K562 (cell line): ENCODE results near the gene UBE2G2.

Source experiments
- FOXK2 ChIP-seq, 2 experiments: fragments of 450-650 bp; IDR thresholded peaks in 1 of 2; conservative IDR thresholded peaks in 1 of 2; 2 replicates each; pipeline ENCODE4 v1.6.1; 2016; ENCODE audit warnings: low read depth in 2 of 2, mild to moderate bottlenecking in 1 of 2
- MEF2D ChIP-seq: conservative IDR thresholded peaks from 2 replicates; pipeline ENCODE4 v1.6.1; 2016; ENCODE audit warnings: low read depth, missing genetic modification characterization, missing compliant biosample characterization
- SRSF1 ChIP-seq: fragments of 200-400 bp; formaldehyde crosslinking; IDR thresholded peaks from 2 replicates; pipeline ENCODE4 v1.6.1; 2017; ENCODE audit warnings: mild to moderate bottlenecking, low read depth, low read length, moderate library complexity
- ZBTB11 ChIP-seq, 3 experiments: fragments of 200-800 bp in 1 of 3; fragments of 250-450 bp in 1 of 3; fragments of 450-650 bp in 1 of 3; sonication (Bioruptor Pico) in 1 of 3; sonication (Bioruptor generic) in 1 of 3; formaldehyde crosslinking in 1 of 3; IDR thresholded peaks; 2 replicates each; pipeline versions ENCODE4 v1.6.1 to v1.8.0; 2016 to 2022; ENCODE audit warnings: mild to moderate bottlenecking in 2 of 3, missing genetic modification characterization in 2 of 3, missing compliant biosample characterization in 1 of 3, moderate library complexity in 1 of 3
- ZBTB40 ChIP-seq, 2 experiments: fragments of 450-650 bp in 1 of 2; sonication (generic) in 1 of 2; formaldehyde crosslinking in 1 of 2; IDR thresholded peaks; 2 replicates each; pipeline versions ENCODE4 v1.7.1 to v1.9.0; 2016 to 2022; ENCODE audit warnings: inconsistent platforms in 1 of 2, mild to moderate bottlenecking in 1 of 2, missing genetic modification reagents in 1 of 2
- TF ChIP-seq, protein P1 (sequence below): fragments of 200-400 bp; formaldehyde crosslinking; IDR thresholded peaks from 2 replicates; pipeline ENCODE4 v1.6.1; 2017; ENCODE audit warnings: mild to moderate bottlenecking, low read depth, low read length, moderate library complexity
- TF ChIP-seq, protein P2 (sequence below), 2 experiments: fragments of 450-650 bp in 1 of 2; sonication (generic) in 1 of 2; formaldehyde crosslinking; conservative IDR thresholded peaks; 2 replicates each; pipeline versions ENCODE4 v1.4.0 to v1.8.1; 2020 to 2022; ENCODE audit warnings: mild to moderate bottlenecking in 1 of 2, missing genetic modification reagents in 1 of 2
- TF ChIP-seq, protein P3 (sequence below), 3 experiments: IDR thresholded peaks in 2 of 3; conservative IDR thresholded peaks in 1 of 3; 2 replicates each; pipeline ENCODE4 v1.5.1; 2011 to 2012; ENCODE audit warnings: low read length in 3 of 3, mild to moderate bottlenecking in 3 of 3, control low read depth in 2 of 3, improper control_type of control experiment in 1 of 3, inconsistent platforms in 1 of 3, low read depth in 1 of 3, mixed read lengths in 1 of 3, moderate library complexity in 1 of 3; ENCODE audit not compliant: insufficient read depth in 2 of 3

- TF ChIP-seq ZBTB40 (IDR thresholded peaks at IDR 0.05) (no peak), ZBTB40 (CRISPR knock-in tag; IDR thresholded peaks at IDR 0.05) (no peak), FOXK2 (conservative IDR thresholded peaks at IDR 0.05 in 1 of 2, IDR thresholded peaks at IDR 0.05 in 1 of 2; ENCODE audit: low read depth in 2 of 2) (no peak), ZBTB11 (CRISPR knock-in tag; IDR thresholded peaks at IDR 0.05) (no peak), MEF2D (tag) (no peak), SRSF1 (no peak)
- TF ChIP-seq, protein P1, sequence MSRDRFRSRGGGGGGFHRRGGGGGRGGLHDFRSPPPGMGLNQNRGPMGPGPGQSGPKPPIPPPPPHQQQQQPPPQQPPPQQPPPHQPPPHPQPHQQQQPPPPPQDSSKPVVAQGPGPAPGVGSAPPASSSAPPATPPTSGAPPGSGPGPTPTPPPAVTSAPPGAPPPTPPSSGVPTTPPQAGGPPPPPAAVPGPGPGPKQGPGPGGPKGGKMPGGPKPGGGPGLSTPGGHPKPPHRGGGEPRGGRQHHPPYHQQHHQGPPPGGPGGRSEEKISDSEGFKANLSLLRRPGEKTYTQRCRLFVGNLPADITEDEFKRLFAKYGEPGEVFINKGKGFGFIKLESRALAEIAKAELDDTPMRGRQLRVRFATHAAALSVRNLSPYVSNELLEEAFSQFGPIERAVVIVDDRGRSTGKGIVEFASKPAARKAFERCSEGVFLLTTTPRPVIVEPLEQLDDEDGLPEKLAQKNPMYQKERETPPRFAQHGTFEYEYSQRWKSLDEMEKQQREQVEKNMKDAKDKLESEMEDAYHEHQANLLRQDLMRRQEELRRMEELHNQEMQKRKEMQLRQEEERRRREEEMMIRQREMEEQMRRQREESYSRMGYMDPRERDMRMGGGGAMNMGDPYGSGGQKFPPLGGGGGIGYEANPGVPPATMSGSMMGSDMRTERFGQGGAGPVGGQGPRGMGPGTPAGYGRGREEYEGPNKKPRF: no peak
- TF ChIP-seq, protein P2, sequence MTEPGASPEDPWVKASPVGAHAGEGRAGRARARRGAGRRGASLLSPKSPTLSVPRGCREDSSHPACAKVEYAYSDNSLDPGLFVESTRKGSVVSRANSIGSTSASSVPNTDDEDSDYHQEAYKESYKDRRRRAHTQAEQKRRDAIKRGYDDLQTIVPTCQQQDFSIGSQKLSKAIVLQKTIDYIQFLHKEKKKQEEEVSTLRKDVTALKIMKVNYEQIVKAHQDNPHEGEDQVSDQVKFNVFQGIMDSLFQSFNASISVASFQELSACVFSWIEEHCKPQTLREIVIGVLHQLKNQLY (CRISPR knock-in tag; conservative IDR thresholded peaks at IDR 0.05): no peak
- TF ChIP-seq, protein P3, sequence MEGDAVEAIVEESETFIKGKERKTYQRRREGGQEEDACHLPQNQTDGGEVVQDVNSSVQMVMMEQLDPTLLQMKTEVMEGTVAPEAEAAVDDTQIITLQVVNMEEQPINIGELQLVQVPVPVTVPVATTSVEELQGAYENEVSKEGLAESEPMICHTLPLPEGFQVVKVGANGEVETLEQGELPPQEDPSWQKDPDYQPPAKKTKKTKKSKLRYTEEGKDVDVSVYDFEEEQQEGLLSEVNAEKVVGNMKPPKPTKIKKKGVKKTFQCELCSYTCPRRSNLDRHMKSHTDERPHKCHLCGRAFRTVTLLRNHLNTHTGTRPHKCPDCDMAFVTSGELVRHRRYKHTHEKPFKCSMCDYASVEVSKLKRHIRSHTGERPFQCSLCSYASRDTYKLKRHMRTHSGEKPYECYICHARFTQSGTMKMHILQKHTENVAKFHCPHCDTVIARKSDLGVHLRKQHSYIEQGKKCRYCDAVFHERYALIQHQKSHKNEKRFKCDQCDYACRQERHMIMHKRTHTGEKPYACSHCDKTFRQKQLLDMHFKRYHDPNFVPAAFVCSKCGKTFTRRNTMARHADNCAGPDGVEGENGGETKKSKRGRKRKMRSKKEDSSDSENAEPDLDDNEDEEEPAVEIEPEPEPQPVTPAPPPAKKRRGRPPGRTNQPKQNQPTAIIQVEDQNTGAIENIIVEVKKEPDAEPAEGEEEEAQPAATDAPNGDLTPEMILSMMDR (IDR thresholded peaks at IDR 0.05 in 2 of 3, conservative IDR thresholded peaks at IDR 0.05 in 1 of 3; ENCODE audit: insufficient read depth in 2 of 3, low read depth in 1 of 3, low read length in 3 of 3): no peak
These were observed 68.7 kb downstream of the UBE2G2 start for GRCh38 chr21:44732956-44733355.
